Upper lobe of left lung (tissue), 6 donors: Measurements from ENCODE around the gene VPS13D. TPM values are rescaled to one million over a fixed set of nuclear protein-coding genes. Genes with fewer than 3 reads are reported as not detected.

ENCODE experiments used
- ATAC-seq, 2 donors: fragments of 200-7000 bp; cut with Tn5 transposase; one replicate each; pipeline ENCODE4 v1.9.1; 2022; ENCODE audit warnings: mild to moderate bottlenecking in 2 of 2, moderate library complexity in 2 of 2; ENCODE audit not compliant: low FRiP score in 2 of 2
- DNase-seq, 2 donors: peaks; one replicate each; pipeline ENCODE4 v3.0.0-alpha.2; 2019 to 2020
- H3K27ac ChIP-seq, 4 donors: fragments of 200-600 bp; sonication (generic); one replicate each; pipeline ENCODE4 v1.5.1; 2016 to 2019
- H3K27me3 ChIP-seq, 4 donors: fragments of 200-600 bp; sonication (generic); one replicate each; pipeline ENCODE4 v1.5.1; 2017 to 2019
- H3K36me3 ChIP-seq, 4 donors: fragments of 200-600 bp; sonication (generic); one replicate each; pipeline ENCODE4 v1.5.1; 2016 to 2019
- H3K4me1 ChIP-seq, 4 donors: fragments of 200-600 bp; sonication (generic); one replicate each; pipeline ENCODE4 v1.5.1; 2018 to 2019
- H3K4me3 ChIP-seq, 4 donors: fragments of 200-600 bp; sonication (generic); one replicate each; pipeline ENCODE4 v1.5.1; 2017 to 2019; ENCODE audit warnings: mild to moderate bottlenecking in 2 of 4, moderate library complexity in 1 of 4
- H3K9me3 ChIP-seq, 4 donors: fragments of 200-600 bp; sonication (generic); one replicate each; pipeline ENCODE4 v1.5.1; 2018 to 2019
- CTCF ChIP-seq, 6 experiments: fragments of 450-650 bp in 4 of 6; fragments of 200-600 bp in 2 of 6; sonication (generic) in 2 of 6; IDR thresholded peaks; one replicate each; pipeline ENCODE4 v1.5.1; 2016 to 2019; ENCODE audit warnings: antibody characterized with exemption in 6 of 6
- EP300 ChIP-seq, 4 donors: sonication (generic); formaldehyde crosslinking; IDR thresholded peaks; one replicate each; pipeline ENCODE4 v1.5.1; 2017; ENCODE audit warnings: antibody characterized with exemption in 4 of 4, control low read depth in 2 of 4
- POLR2A ChIP-seq, 4 donors: fragments of 450-650 bp; IDR thresholded peaks; one replicate each; pipeline ENCODE4 v1.5.1; 2016 to 2017; ENCODE audit warnings: antibody characterized with exemption in 4 of 4, mild to moderate bottlenecking in 2 of 4
- POLR2AphosphoS5 ChIP-seq, 2 donors: sonication (generic); formaldehyde crosslinking; IDR thresholded peaks; one replicate each; pipeline ENCODE4 v1.5.1; 2017; ENCODE audit warnings: antibody characterized with exemption in 2 of 2
- WGBS, 2 donors: methylation state at CpG; one replicate each; pipeline ENCODE4 v1.1.5; 2017 to 2018; 5-methylcytosine and 5-hydroxymethylcytosine counted together
- total RNA-seq, 6 donors: library from RNA; depleted of rRNA in 4 of 6; stranded (reverse); fragments of >200 nt in 4 of 6; gene quantifications; one replicate each; pipeline versions ENCODE4 v1.1.0 to v1.2.1, GENCODE V29; 2016 to 2021
- donor health status: DM: no; HTN: no; CAD: no; lungs with moderate emphysema.
- donor health status: DM: no; HTN: yes; CAD: no; lungs with severe emphysema.

Gene VPS13D
- total RNA-seq, 6 donors from 2014 or later = 54.9 to 181 (median 87.9) TPM

- peaks cover 10 to 25% (median 18%) of the 10 kb centered on the region in 4 donors for H3K4me1 ChIP-seq
- no peaks in the 10 kb centered on the region for H3K9me3 ChIP-seq
- no peak overlapping the region for H3K4me3 ChIP-seq
- no peaks in the 10 kb centered on the region for H3K27me3 ChIP-seq
- 88 to 89% methylated on average over 13 of the region's 13 CpGs for WGBS, 2 donors
- TF ChIP-seq POLR2A (IDR thresholded peaks at IDR 0.05) (no peak), CTCF (IDR thresholded peaks at IDR 0.05) (no peak), POLR2AphosphoS5 (IDR thresholded peaks at IDR 0.05) (no peak), EP300 (IDR thresholded peaks at IDR 0.05) (no peak)
- no peak overlapping the region for H3K27ac ChIP-seq
- DNase-seq = no peak
- peaks cover 7 to 35% (median 15%) of the 10 kb centered on the region in 4 donors for H3K36me3 ChIP-seq
- peak in 1 of 2 donors; percentile 35 for ATAC-seq
These were observed 269.9 kb downstream of the VPS13D start for GRCh38 chr1:12499539-12500240.

- TF ChIP-seq POLR2A (IDR thresholded peaks at IDR 0.05) (no peak), CTCF (IDR thresholded peaks at IDR 0.05) (no peak)
- no peak for ATAC-seq
- Histone ChIP-seq H3K4me3 (no peak overlapping the region), H3K9me3 (no peaks in the 10 kb centered on the region), H3K4me1 (peaks cover 4 to 14% (median 5%) of the 10 kb centered on the region in 4 donors), H3K27me3 (no peaks in the 10 kb centered on the region), H3K27ac (no peak overlapping the region), H3K36me3 (peaks cover 7 to 45% (median 17%) of the 10 kb centered on the region in 4 donors)
- no peak for DNase-seq
- 90 to 95% methylated on average over 9 of the region's 9 CpGs for WGBS, 2 donors
These were observed 271.8 kb downstream of the VPS13D start for GRCh38 chr1:12501661-12502060.

- H3K36me3 ChIP-seq = peaks cover 7 to 49% (median 22%) of the 10 kb centered on the region in 4 donors
- H3K4me3 ChIP-seq = no peak overlapping the region
- ATAC-seq (no peak), DNase-seq (no peak)
- no peaks in the 10 kb centered on the region for H3K9me3 ChIP-seq
- TF ChIP-seq EP300 (IDR thresholded peaks at IDR 0.05) = no peak
- no peak for TF ChIP-seq POLR2A (IDR thresholded peaks at IDR 0.05)
- TF ChIP-seq POLR2AphosphoS5 (IDR thresholded peaks at IDR 0.05) = no peak
- no peak for TF ChIP-seq CTCF (IDR thresholded peaks at IDR 0.05)
- peaks cover 0 to 8% (median 0%) of the 10 kb centered on the region in 4 donors for H3K4me1 ChIP-seq
- H3K27ac ChIP-seq = no peak overlapping the region
- no peaks in the 10 kb centered on the region for H3K27me3 ChIP-seq
- 90 to 93% methylated on average over 5 to 11 of the region's 11 CpGs for WGBS, 2 donors
These were observed 272.7 kb downstream of the VPS13D start for GRCh38 chr1:12502336-12503109.

GRCh38 chr1:12503709-12504108 is 273.9 kb downstream of the VPS13D start:
- Histone ChIP-seq H3K27ac (peak overlapping the region in 1 of 4 donors; percentile 42), H3K4me1 (peaks cover 0 to 8% (median 0%) of the 10 kb centered on the region in 4 donors), H3K27me3 (no peaks in the 10 kb centered on the region), H3K4me3 (no peak overlapping the region), H3K9me3 (no peaks in the 10 kb centered on the region), H3K36me3 (peaks cover 4 to 47% (median 23%) of the 10 kb centered on the region in 4 donors)
- DNase-seq (peak in 1 of 2 donors; percentile 43), ATAC-seq (no peak)
- 75 to 85% methylated on average over 8 of the region's 8 CpGs for WGBS, 2 donors
- TF ChIP-seq EP300 (IDR thresholded peaks at IDR 0.05) = no peak
- TF ChIP-seq POLR2A (IDR thresholded peaks at IDR 0.05) = no peak

GRCh38 chr1:12504601-12505000 is 274.8 kb downstream of the VPS13D start:
- peaks cover under 1 to 8% (median 3%) of the 10 kb centered on the region in 4 donors for H3K4me1 ChIP-seq
- no peak for ATAC-seq
- H3K27me3 ChIP-seq = no peaks in the 10 kb centered on the region
- H3K36me3 ChIP-seq = peaks cover 0 to 46% (median 20%) of the 10 kb centered on the region in 4 donors
- no peak overlapping the region for H3K27ac ChIP-seq
- no peak overlapping the region for H3K4me3 ChIP-seq
- TF ChIP-seq POLR2AphosphoS5 (IDR thresholded peaks at IDR 0.05) = no peak
- H3K9me3 ChIP-seq = no peaks in the 10 kb centered on the region
- 72 to 85% methylated on average over 9 to 11 of the region's 11 CpGs for WGBS, 2 donors
- no peak for DNase-seq
